GM19395 (cell line): Measurements from ENCODE around the gene PDE4D.

Experiments
- ATAC-seq: cut with Tn5 transposase; IDR thresholded peaks from one replicate; pipeline ENCODE4 v1.9.1; 2021; ENCODE audit warnings: mild to moderate bottlenecking, moderate library complexity; ENCODE audit not compliant: unreplicated experiment

The PDE4D gene

GRCh38 chr5:59133764-59134261, 759.7 kb downstream of the PDE4D start:
- no peak for ATAC-seq

GRCh38 chr5:59132131-59132530, 761.4 kb downstream of the PDE4D start:
- no peak for ATAC-seq

- ATAC-seq, result no peak
Observed at GRCh38 chr5:59130431-59130830, 763.1 kb downstream of the PDE4D start.

GRCh38 chr5:59128646-59129290, 764.8 kb downstream of the PDE4D start:
- no peak for ATAC-seq

GRCh38 chr5:59126708-59127573, 766.6 kb downstream of the PDE4D start:
- ATAC-seq, result peak; percentile 1

GRCh38 chr5:59126016-59126707, 767.4 kb downstream of the PDE4D start:
- ATAC-seq, result no peak

- ATAC-seq, result peak; percentile 33
Observed at GRCh38 chr5:59125011-59125961, 768.2 kb downstream of the PDE4D start.

GRCh38 chr5:59123595-59124561, 769.6 kb downstream of the PDE4D start:
- peak; percentile 54 for ATAC-seq

- ATAC-seq, result no peak
Observed at GRCh38 chr5:59119480-59119879, 774.0 kb downstream of the PDE4D start.

- no peak for ATAC-seq
Observed at GRCh38 chr5:59117320-59117719, 776.2 kb downstream of the PDE4D start.

GRCh38 chr5:59116231-59116865, 777.2 kb downstream of the PDE4D start:
- ATAC-seq, result no peak

GRCh38 chr5:59115345-59115744, 778.2 kb downstream of the PDE4D start:
- ATAC-seq, result no peak

- ATAC-seq, result no peak
Observed at GRCh38 chr5:59109383-59109782, 784.1 kb downstream of the PDE4D start.

- no peak for ATAC-seq
Observed at GRCh38 chr5:59107692-59108091, 785.8 kb downstream of the PDE4D start.

GRCh38 chr5:59104400-59105127, 789.0 kb downstream of the PDE4D start:
- no peak for ATAC-seq

GRCh38 chr5:59103303-59103702, 790.2 kb downstream of the PDE4D start:
- ATAC-seq, result no peak

- no peak for ATAC-seq
Observed at GRCh38 chr5:59102437-59102836, 791.1 kb downstream of the PDE4D start.

- ATAC-seq, result no peak
Observed at GRCh38 chr5:59100875-59101274, 792.7 kb downstream of the PDE4D start.
